OCI-LY7 (cell line): ENCODE results near the gene KHDRBS1.

Experiments
- EZH2phosphoT487 ChIP-seq: fragments of 200-600 bp; sonication (generic); IDR thresholded peaks from 2 replicates; pipeline ENCODE4 v1.6.1; 2018; ENCODE audit warnings: low read depth, borderline replicate concordance, mild to moderate bottlenecking, mixed run types, antibody characterized with exemption, low read length, moderate library complexity, mixed read lengths
- TF ChIP-seq, protein P1 (sequence below): fragments of 200-600 bp; sonication (generic); conservative IDR thresholded peaks from 2 replicates; pipeline ENCODE4 v1.5.1; 2014; ENCODE audit warnings: mild to moderate bottlenecking, antibody characterized with exemption, low read length, moderate library complexity, mixed read lengths

- no peak for TF ChIP-seq EZH2phosphoT487
- TF ChIP-seq, protein P1, sequence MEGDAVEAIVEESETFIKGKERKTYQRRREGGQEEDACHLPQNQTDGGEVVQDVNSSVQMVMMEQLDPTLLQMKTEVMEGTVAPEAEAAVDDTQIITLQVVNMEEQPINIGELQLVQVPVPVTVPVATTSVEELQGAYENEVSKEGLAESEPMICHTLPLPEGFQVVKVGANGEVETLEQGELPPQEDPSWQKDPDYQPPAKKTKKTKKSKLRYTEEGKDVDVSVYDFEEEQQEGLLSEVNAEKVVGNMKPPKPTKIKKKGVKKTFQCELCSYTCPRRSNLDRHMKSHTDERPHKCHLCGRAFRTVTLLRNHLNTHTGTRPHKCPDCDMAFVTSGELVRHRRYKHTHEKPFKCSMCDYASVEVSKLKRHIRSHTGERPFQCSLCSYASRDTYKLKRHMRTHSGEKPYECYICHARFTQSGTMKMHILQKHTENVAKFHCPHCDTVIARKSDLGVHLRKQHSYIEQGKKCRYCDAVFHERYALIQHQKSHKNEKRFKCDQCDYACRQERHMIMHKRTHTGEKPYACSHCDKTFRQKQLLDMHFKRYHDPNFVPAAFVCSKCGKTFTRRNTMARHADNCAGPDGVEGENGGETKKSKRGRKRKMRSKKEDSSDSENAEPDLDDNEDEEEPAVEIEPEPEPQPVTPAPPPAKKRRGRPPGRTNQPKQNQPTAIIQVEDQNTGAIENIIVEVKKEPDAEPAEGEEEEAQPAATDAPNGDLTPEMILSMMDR, result no peak
Measured at GRCh38 chr1:31989964-31990363, 23.7 kb upstream of the KHDRBS1 start.
